ENCODE measurements around the gene DIO1.

DIO1 gene

GRCh38 chr1:53942127-53942957 is 48.4 kb downstream of the DIO1 start:
- no peak for DNase-seq (ENCODE audit: low read depth)

DNA sequence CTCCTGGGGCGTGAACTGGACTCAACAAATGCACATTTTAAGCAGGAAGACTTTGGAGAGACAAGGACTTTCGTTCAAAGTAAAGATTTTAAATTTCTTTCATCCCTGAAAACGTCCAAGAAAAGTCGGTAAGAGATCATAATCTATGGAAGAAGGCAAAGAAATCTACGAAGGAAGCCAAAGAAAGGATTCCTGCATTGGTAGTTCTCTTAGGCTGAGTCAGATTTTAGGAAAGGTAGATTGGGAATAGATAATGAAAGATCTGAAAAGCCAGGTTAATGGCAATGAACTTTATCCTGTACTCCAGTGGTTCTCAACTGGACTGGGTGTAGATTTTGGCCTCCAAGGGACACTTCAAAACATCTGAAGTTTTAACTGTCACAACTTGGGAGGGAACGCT is 49.1 kb downstream of the DIO1 start:
- no peak for DNase-seq (ENCODE audit: low read depth)

- no peak for DNase-seq (ENCODE audit: low read depth)
Measured at GRCh38 chr1:53943490-53944043, 49.6 kb downstream of the DIO1 start.

GRCh38 chr1:53944469-53945182 is 50.6 kb downstream of the DIO1 start:
- DNase-seq (ENCODE audit: low read depth): no peak

GRCh38 chr1:53945183-53945432 is 51.1 kb downstream of the DIO1 start:
- DNase-seq (ENCODE audit: low read depth): no peak

GRCh38 chr1:53945433-53946251 is 51.7 kb downstream of the DIO1 start, which contains the start of gene IFT25:
TSS of gene IFT25 (minus strand) at chr1:53945699. CDS start at chr1:53940082, 5,617 bp downstream.
- DNase-seq (ENCODE audit: low read depth): peak; percentile 100

DNA sequence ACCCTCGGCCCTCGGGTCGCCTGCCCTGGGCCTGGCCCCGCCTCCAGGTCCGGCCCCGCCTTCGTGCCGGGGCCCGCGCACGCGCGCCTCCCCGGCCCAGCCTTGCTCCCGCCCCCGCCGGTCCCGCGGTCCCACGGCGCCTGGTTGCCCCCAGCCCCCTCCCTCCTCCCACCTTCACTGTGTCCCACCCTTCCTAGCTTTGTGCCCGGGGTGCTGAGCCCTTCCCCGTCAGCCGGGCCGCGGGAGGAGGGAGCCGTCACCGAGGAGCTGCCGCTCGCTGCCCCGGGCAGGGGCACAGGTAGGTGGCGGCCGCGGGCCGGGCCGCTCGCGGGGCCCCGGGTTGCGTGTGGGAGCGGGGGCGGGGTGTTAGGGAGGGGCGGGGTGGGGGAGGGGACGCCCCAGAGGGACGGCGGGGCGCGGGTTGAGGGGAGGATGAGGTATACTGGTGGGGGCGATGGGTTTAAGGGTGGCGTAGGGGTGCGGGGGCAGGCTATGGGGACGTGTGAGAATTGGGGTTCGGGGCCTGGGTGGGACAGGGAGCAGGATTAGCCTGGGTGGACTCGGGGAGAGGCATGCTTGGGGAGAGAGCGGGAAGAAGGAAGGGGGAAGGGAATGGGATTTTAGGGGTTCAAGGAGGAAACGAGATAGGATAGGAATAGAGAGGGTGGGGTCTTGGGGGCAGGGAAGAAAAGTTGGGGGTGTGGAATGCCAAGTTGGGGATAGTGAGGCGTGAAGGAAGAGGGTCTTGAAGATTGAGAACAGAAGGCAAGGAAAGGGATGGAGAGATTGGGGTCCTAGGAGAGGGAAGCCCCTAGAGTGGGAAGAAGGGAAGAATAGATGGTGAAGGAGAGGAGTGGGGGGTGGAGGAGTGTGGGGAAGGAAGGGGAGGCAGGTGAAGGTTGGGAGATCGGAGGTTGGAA is 52.5 kb downstream of the DIO1 start, which contains the start of gene LRRC42:
LRRC42 (plus strand) TSS at position 99 of the 920 bp plus-strand sequence. CDS start 5,650 bp downstream, outside the sequence.
- DNase-seq (ENCODE audit: low read depth): no peak

DNA sequence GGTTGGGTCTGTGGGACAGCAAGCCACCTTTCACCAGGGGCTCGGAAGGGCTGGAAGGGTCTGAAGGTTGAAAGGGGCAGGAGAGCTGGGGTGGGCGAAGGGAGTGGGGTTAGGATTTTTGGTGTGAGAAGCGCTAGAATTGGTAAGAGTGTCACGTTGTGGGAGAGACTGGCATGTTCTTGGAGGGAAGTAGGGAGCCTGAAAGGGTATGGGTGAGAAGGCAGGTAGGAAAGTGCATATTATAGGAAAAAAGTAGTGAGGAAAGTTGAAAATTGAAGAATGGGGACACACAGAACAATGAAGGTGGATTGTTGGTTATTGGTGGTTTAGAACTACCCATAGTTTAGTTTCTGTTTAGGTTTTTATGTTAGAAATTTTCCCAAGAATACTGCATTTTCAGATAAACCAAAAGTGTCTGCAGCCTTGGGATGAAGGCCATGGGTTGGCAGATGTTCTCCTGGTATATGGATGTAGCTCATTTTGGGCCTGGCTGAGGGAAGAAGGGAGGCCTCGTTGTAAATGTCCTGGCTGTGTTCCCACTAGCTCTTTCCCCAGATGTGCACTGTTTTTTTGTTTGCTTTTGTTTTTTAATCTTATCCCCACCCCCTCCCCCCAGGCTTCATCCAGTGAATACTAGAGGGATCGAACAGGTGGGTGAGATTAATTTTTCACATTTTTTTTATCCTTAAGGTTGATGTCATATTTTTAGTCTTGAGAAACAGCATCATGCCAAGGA is 53.4 kb downstream of the DIO1 start:
- no peak for DNase-seq (ENCODE audit: low read depth)

- DNase-seq (ENCODE audit: low read depth): no peak
Measured at GRCh38 chr1:53948291-53948690, 54.3 kb downstream of the DIO1 start.

DNA sequence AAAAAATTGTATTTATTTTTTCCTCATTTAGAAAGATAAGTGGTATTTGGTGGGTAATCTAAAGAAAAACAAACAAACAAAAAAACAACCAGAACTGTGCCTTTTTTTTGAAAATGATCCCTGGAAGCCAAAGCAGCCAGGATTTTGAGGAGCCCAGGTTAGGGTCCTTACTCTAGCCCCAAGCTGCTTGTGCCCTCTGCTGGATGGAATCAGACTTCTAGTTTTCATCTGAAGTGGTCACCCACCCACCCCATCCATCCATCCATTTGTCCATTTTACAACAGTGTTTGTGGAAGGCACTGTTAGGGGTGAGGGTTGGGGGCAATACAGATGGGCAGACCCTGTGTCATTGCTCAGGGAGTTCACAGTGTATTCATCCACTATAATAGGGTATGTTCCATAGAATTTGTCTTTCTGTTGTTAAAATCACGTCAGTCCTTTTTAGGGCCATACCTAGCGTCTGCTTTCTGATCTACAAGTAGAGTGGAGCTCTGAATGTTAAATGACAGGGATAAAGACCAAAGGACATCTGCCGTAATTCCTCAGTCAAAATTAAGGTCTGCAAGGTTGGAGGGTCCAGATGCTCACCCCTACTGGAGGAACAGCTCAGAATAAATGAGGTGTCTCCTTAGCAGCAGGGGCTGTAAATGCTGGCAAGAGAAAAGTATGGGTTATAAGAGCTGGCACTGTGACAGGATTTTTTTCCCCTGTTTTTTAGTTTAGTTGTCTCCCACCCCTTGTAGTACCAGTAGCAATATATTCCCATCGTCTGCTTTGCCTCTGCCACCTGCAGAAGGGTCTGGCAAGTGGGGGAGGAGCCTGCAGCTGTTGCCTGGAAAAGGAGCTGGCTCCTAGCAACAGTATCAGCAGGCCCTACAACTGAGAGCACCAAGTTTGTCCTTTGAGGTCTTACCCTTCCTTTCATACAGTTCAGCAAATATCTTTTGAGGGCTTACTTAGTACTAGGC is 55.3 kb downstream of the DIO1 start:
- DNase-seq (ENCODE audit: low read depth): no peak

GRCh38 chr1:53951697-53952096 is 57.7 kb downstream of the DIO1 start:
- no peak for DNase-seq (ENCODE audit: low read depth)

- no peak for DNase-seq (ENCODE audit: low read depth)
Measured at GRCh38 chr1:53954128-53954527, 60.1 kb downstream of the DIO1 start.

GRCh38 chr1:53956308-53957168 is 62.6 kb downstream of the DIO1 start:
- no peak for DNase-seq (ENCODE audit: low read depth)

DNA sequence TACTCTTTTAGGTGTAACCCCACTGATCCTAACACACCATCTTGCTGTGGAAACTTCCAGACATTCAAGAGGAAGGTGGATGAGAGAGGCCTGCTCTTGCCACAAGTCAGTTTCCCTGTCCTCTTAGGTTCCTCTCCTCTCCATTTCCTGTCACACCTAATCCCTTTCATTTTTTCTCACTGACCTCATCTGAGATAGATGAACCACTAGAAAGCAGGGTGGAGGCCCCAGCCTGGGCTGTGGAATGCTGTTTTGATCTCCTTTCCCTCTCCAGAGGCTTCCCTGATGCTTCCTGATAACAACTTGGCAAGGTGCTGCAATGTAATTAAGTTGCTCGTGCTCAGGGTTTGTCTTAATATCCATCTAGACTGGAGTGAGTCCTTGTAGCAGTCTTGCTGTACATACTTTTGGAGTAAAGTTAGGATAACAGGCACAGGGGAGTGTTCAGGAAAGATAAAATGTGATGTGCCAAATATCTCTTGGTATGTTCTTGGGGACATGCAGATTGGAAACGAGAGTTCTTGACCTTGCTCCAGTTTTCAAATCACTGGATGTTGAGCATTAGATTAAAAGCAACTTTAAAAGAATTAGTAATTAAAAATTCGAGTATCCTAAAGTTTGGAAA is 63.3 kb downstream of the DIO1 start:
- DNase-seq (ENCODE audit: low read depth): no peak

- DNase-seq (ENCODE audit: low read depth): no peak
Measured at GRCh38 chr1:53959664-53960250, 65.8 kb downstream of the DIO1 start.

Data from stimulated activated CD8-positive, alpha-beta memory T cell treated with anti-CD3 and anti-CD28 coated beads, Interleukin-7, amount 100 ng/mL, for 24 hours (primary cell).